Endothelial cell of umbilical vein (primary cell): Measurements from ENCODE around the gene DMRTC2.

Source experiments
- EZH2 ChIP-seq: IDR thresholded peaks from 2 replicates; pipeline ENCODE4 v1.6.1; 2012; ENCODE audit warnings: borderline replicate concordance, low read depth, mild to moderate bottlenecking, moderate library complexity, low read length, inconsistent platforms; ENCODE audit not compliant: severe bottlenecking
- FOS ChIP-seq: IDR thresholded peaks from 2 replicates; pipeline ENCODE4 v1.6.1; 2011; ENCODE audit warnings: mild to moderate bottlenecking, low read length, moderate library complexity, borderline replicate concordance; ENCODE audit not compliant: insufficient read depth
- GATA2 ChIP-seq: IDR thresholded peaks from 2 replicates; pipeline ENCODE4 v1.7.0; 2011; ENCODE audit warnings: low read depth, mild to moderate bottlenecking, moderate library complexity, mixed read lengths, low read length; ENCODE audit not compliant: insufficient read length, insufficient read depth
- JUN ChIP-seq: IDR thresholded peaks from 2 replicates; pipeline ENCODE4 v1.6.1; 2011; ENCODE audit warnings: borderline replicate concordance, low read depth; ENCODE audit not compliant: insufficient read length, insufficient read depth
- MAX ChIP-seq: IDR thresholded peaks from 2 replicates; pipeline ENCODE4 v1.6.1; 2011; ENCODE audit not compliant: insufficient read depth, insufficient read length
- MYC ChIP-seq: IDR thresholded peaks from one replicate; pipeline ENCODE4 v1.6.1; 2011; ENCODE audit warnings: mild to moderate bottlenecking, low read depth, low read length
- POLR2A ChIP-seq: IDR thresholded peaks from 2 replicates; pipeline ENCODE4 v1.6.1; 2012; ENCODE audit warnings: low read depth, mild to moderate bottlenecking, control low read depth, low read length
- POLR2AphosphoS5 ChIP-seq: IDR thresholded peaks from 2 replicates; pipeline ENCODE4 v1.6.1; 2012; ENCODE audit warnings: low read depth, mild to moderate bottlenecking, control low read depth, low read length, moderate library complexity; ENCODE audit not compliant: insufficient read depth
- TF ChIP-seq, protein P1 (sequence below), 2 donors: IDR thresholded peaks; 1 replicate in 1 of 2; 2 replicates in 1 of 2; pipeline ENCODE4 v1.5.1; 2011; ENCODE audit warnings: low read length in 2 of 2, mild to moderate bottlenecking in 2 of 2, moderate library complexity in 2 of 2, control low read depth in 1 of 2, inconsistent platforms in 1 of 2, low read depth in 1 of 2; ENCODE audit not compliant: insufficient read depth in 1 of 2; ENCODE audit errors: extremely low read depth in 1 of 2

DNA sequence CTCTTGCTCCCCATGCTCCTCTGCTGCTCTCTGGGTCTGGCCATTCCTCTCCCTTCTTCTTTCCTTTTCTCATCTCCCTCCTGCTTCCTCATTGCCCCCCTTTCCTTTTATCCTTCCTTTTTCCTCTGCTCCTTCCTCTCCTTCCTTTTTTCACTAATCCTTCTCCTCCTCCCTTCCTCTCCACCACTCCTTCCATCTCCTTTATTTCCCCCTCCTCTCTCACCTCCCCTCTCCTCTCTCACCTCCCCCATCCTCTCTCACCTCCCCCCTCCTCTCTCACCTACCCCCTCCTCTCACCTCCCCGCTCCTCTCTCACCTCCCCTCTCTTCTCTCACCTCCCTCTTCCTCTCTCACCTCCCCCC is 51.7 kb downstream of the DMRTC2 start:
- TF ChIP-seq, protein P1, sequence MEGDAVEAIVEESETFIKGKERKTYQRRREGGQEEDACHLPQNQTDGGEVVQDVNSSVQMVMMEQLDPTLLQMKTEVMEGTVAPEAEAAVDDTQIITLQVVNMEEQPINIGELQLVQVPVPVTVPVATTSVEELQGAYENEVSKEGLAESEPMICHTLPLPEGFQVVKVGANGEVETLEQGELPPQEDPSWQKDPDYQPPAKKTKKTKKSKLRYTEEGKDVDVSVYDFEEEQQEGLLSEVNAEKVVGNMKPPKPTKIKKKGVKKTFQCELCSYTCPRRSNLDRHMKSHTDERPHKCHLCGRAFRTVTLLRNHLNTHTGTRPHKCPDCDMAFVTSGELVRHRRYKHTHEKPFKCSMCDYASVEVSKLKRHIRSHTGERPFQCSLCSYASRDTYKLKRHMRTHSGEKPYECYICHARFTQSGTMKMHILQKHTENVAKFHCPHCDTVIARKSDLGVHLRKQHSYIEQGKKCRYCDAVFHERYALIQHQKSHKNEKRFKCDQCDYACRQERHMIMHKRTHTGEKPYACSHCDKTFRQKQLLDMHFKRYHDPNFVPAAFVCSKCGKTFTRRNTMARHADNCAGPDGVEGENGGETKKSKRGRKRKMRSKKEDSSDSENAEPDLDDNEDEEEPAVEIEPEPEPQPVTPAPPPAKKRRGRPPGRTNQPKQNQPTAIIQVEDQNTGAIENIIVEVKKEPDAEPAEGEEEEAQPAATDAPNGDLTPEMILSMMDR (IDR thresholded peaks at IDR 0.05; ENCODE audit: extremely low read depth in 1 of 2, insufficient read depth in 1 of 2, low read depth in 1 of 2, low read length in 2 of 2): no peak
- TF ChIP-seq POLR2AphosphoS5 (no peak), EZH2 (no peak), POLR2A (no peak), MAX (no peak), JUN (no peak), MYC (no peak), FOS (no peak), GATA2 (no peak)
